Liver (tissue), 3 donors: ENCODE results near the gene TBC1D16.

ENCODE experiments used
- CTCF ChIP-seq: fragments of 150-350 bp; IDR thresholded peaks from 2 replicates; pipeline ENCODE4 v1.5.1; 2017; ENCODE audit warnings: improper control_type of control experiment, low read depth, low read length; ENCODE audit not compliant: missing input control
- EGR1 ChIP-seq, 2 donors: IDR thresholded peaks; 2 replicates each; pipeline ENCODE4 v1.6.1; 2016 to 2018; ENCODE audit warnings: antibody characterized with exemption in 2 of 2, low read depth in 2 of 2
- FOXA1 ChIP-seq: IDR thresholded peaks from 2 replicates; pipeline ENCODE4 v1.6.1; 2016; ENCODE audit warnings: antibody characterized with exemption
- GABPA ChIP-seq, 2 donors: IDR thresholded peaks in 1 of 2; conservative IDR thresholded peaks in 1 of 2; 2 replicates each; pipeline ENCODE4 v1.6.1; 2016; ENCODE audit warnings: antibody characterized with exemption in 2 of 2, mild to moderate bottlenecking in 1 of 2, moderate library complexity in 1 of 2
- JUND ChIP-seq, 2 donors: IDR thresholded peaks; 2 replicates each; pipeline ENCODE4 v1.6.1; 2016; ENCODE audit warnings: antibody characterized with exemption in 2 of 2
- RAD21 ChIP-seq, 2 donors: IDR thresholded peaks; 2 replicates each; pipeline ENCODE4 v1.6.1; 2016; ENCODE audit warnings: antibody characterized with exemption in 2 of 2, mild to moderate bottlenecking in 2 of 2
- REST ChIP-seq: IDR thresholded peaks from 2 replicates; pipeline ENCODE4 v1.6.1; 2016; ENCODE audit warnings: antibody characterized with exemption, mild to moderate bottlenecking
- RXRA ChIP-seq, 2 donors: IDR thresholded peaks; 2 replicates each; pipeline ENCODE4 v1.6.1; 2017 to 2018; ENCODE audit warnings: antibody characterized with exemption in 2 of 2, mild to moderate bottlenecking in 1 of 2
- TAF1 ChIP-seq: conservative IDR thresholded peaks from 2 replicates; pipeline ENCODE4 v1.6.1; 2016; ENCODE audit warnings: antibody characterized with exemption, mild to moderate bottlenecking
- YY1 ChIP-seq: IDR thresholded peaks from 2 replicates; pipeline ENCODE4 v1.6.1; 2016; ENCODE audit warnings: antibody characterized with exemption, mild to moderate bottlenecking
- donor health status: healthy.
- donor health status: healthy.

GRCh38 chr17:80028030-80028429, 7.6 kb downstream of the TBC1D16 start:
- TF ChIP-seq FOXA1, result no peak
- TF ChIP-seq YY1, result peak; percentile 38
- TF ChIP-seq CTCF, result no peak
- no peak for TF ChIP-seq TAF1
- TF ChIP-seq REST, result no peak
- peak; percentile 52 to 74 for TF ChIP-seq JUND (IDR thresholded peaks at IDR 0.05)
- no peak for TF ChIP-seq EGR1 (IDR thresholded peaks at IDR 0.05; ENCODE audit: low read depth in 2 of 2)
- peak; percentile 12 to 20 for TF ChIP-seq RAD21 (IDR thresholded peaks at IDR 0.05)
- peak; percentile 50 to 80 for TF ChIP-seq RXRA (IDR thresholded peaks at IDR 0.05)
- no peak for TF ChIP-seq GABPA (IDR thresholded peaks at IDR 0.05 in 1 of 2, conservative IDR thresholded peaks at IDR 0.05 in 1 of 2)
